OCI-LY7 (cell line): ENCODE results near the gene ZDHHC17. TPM values are rescaled to one million over a fixed set of nuclear protein-coding genes. Genes with fewer than 3 reads are reported as not detected.

Experiments
- BruUV-seq: library from RNA; stranded (reverse); fragments of 400-500 nt; replicated peaks from 2 replicates; lab custom pipeline; 2021; lab: Mats Ljungman, UMichigan
- CTCF ChIA-PET: fragments of 300-600 bp; sonication (Branson Sonifier 250); formaldehyde crosslinking; loops from one replicate; lab custom pipeline; 2022; ENCODE audit warnings: antibody characterized with exemption; ENCODE audit not compliant: unreplicated experiment; lab: Charles Lee
- POLR2A ChIA-PET: fragments of 300-600 bp; sonication (Branson Sonifier 250); formaldehyde crosslinking; loops from one replicate; lab custom pipeline; 2022; ENCODE audit warnings: antibody characterized with exemption; lab: Charles Lee
- DNase-seq: peaks from one replicate; pipeline ENCODE4 v3.0.0-alpha.2; 2015; ENCODE audit warnings: low spot score
- H2AFZ ChIP-seq: fragments of 200-600 bp; sonication (generic), shearing (Covaris generic); 2 replicates; pipeline ENCODE4 v1.6.1; 2014; ENCODE audit warnings: mild to moderate bottlenecking, antibody characterized with exemption, low read length, moderate library complexity
- H3K27ac ChIP-seq: fragments of 200-600 bp; sonication (generic); 2 replicates; pipeline ENCODE4 v1.5.1; 2014; ENCODE audit warnings: mixed run types, low read depth, mild to moderate bottlenecking, moderate library complexity, low read length, inconsistent platforms; ENCODE audit not compliant: poor library complexity, severe bottlenecking
- H3K36me3 ChIP-seq: fragments of 200-600 bp; sonication (generic); 2 replicates; pipeline ENCODE4 v1.6.1; 2014; ENCODE audit warnings: mild to moderate bottlenecking, antibody characterized with exemption, low read length, moderate library complexity, mixed read lengths; ENCODE audit not compliant: insufficient read depth
- H3K4me1 ChIP-seq: fragments of 200-600 bp; sonication (generic); 2 replicates; pipeline ENCODE4 v1.5.1; 2014; ENCODE audit warnings: mild to moderate bottlenecking, low read length; ENCODE audit not compliant: insufficient read depth, poor library complexity, severe bottlenecking
- H3K4me2 ChIP-seq: fragments of 200-600 bp; sonication (generic); 2 replicates; pipeline ENCODE4 v1.6.1; 2014; ENCODE audit warnings: mild to moderate bottlenecking, low read length
- H3K4me3 ChIP-seq: fragments of 200-600 bp; sonication (generic); 2 replicates; pipeline ENCODE4 v1.5.1; 2014; ENCODE audit warnings: mild to moderate bottlenecking, low read depth, low read length; ENCODE audit not compliant: poor library complexity, severe bottlenecking
- H3K79me2 ChIP-seq: fragments of 200-600 bp; sonication (generic); 2 replicates; pipeline ENCODE4 v1.6.1; 2016; ENCODE audit warnings: low read depth, mild to moderate bottlenecking, low read length, moderate library complexity, mixed read lengths; ENCODE audit not compliant: insufficient read depth
- H3K9me2 ChIP-seq: fragments of 200-600 bp; sonication (generic); 2 replicates; pipeline ENCODE4 v1.6.1; 2016; ENCODE audit warnings: mild to moderate bottlenecking, low read length, mixed read lengths; ENCODE audit not compliant: insufficient read depth
- H3K9me3 ChIP-seq: fragments of 200-600 bp; sonication (generic); 2 replicates; pipeline ENCODE4 v1.6.1; 2014; ENCODE audit warnings: mild to moderate bottlenecking, mixed run types, low read length, mixed read lengths
- H4K20me1 ChIP-seq: fragments of 200-600 bp; sonication (generic); 2 replicates; pipeline ENCODE4 v1.6.1; 2014; ENCODE audit warnings: mild to moderate bottlenecking, antibody characterized with exemption, low read length, moderate library complexity, mixed read lengths; ENCODE audit not compliant: insufficient read depth
- EZH2phosphoT487 ChIP-seq: fragments of 200-600 bp; sonication (generic); IDR thresholded peaks from 2 replicates; pipeline ENCODE4 v1.6.1; 2018; ENCODE audit warnings: low read depth, borderline replicate concordance, mild to moderate bottlenecking, mixed run types, antibody characterized with exemption, low read length, moderate library complexity, mixed read lengths
- intact Hi-C: fragments of 100-400 bp; cut with micrococcal nuclease; formaldehyde crosslinking; loops from one replicate; pipeline ENCODE4 v1.10.0; 2022; ENCODE audit not compliant: unreplicated experiment
- total RNA-seq, 2 experiments: library from RNA; depleted of rRNA in 1 of 2; stranded (reverse); fragments of >200 nt in 1 of 2; shearing (Covaris generic) in 1 of 2; gene quantifications; 2 replicates each; pipeline ENCODE4 v1.2.3, GENCODE V29; 2014 to 2022
- TF ChIP-seq, protein P1 (sequence below): fragments of 200-600 bp; sonication (generic); conservative IDR thresholded peaks from 2 replicates; pipeline ENCODE4 v1.5.1; 2014; ENCODE audit warnings: mild to moderate bottlenecking, antibody characterized with exemption, low read length, moderate library complexity, mixed read lengths

Gene ZDHHC17
- total RNA-seq, 2 experiments from 2014 or later: 24.0 to 32.8 TPM

DNA sequence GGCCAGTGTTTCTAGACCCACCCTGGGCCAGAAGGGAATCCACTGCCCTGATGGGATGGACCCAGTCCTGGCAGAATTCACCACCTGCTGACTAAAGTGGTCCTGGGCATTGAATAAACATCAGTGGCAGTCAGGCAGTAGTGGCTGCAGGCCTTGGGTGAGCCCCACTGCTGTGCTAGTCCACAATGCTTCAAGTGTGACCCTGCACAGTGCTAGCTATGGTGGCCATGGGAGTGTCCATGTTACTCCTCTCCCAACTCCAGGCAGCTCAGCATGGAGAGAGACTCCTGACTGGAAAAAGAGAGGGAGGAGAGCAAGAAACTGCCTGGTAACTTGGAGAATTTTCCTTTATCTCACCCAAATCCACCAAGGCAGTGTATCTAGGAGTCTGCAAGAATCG lies 132.4 kb downstream of the ZDHHC17 start:
- BruUV-seq: no TSS peak
- Histone ChIP-seq H3K27ac (no peak overlapping the region), H2AFZ (no peak overlapping the region), H3K9me2 (no peaks in the 10 kb centered on the region), H3K4me3 (no peak overlapping the region), H3K4me1 (no peaks in the 10 kb centered on the region), H4K20me1 (no peaks in the 10 kb centered on the region), H3K36me3 (no peaks in the 10 kb centered on the region), H3K79me2 (no peaks in the 10 kb centered on the region), H3K9me3 (no peaks in the 10 kb centered on the region), H3K4me2 (no peak overlapping the region)
- CTCF ChIA-PET: no interaction called here
- TF ChIP-seq, protein P1, sequence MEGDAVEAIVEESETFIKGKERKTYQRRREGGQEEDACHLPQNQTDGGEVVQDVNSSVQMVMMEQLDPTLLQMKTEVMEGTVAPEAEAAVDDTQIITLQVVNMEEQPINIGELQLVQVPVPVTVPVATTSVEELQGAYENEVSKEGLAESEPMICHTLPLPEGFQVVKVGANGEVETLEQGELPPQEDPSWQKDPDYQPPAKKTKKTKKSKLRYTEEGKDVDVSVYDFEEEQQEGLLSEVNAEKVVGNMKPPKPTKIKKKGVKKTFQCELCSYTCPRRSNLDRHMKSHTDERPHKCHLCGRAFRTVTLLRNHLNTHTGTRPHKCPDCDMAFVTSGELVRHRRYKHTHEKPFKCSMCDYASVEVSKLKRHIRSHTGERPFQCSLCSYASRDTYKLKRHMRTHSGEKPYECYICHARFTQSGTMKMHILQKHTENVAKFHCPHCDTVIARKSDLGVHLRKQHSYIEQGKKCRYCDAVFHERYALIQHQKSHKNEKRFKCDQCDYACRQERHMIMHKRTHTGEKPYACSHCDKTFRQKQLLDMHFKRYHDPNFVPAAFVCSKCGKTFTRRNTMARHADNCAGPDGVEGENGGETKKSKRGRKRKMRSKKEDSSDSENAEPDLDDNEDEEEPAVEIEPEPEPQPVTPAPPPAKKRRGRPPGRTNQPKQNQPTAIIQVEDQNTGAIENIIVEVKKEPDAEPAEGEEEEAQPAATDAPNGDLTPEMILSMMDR: no peak
- no peak for TF ChIP-seq EZH2phosphoT487
- intact Hi-C loops: no loop called here
- POLR2A ChIA-PET: no interaction called here
- no peak for DNase-seq

DNA sequence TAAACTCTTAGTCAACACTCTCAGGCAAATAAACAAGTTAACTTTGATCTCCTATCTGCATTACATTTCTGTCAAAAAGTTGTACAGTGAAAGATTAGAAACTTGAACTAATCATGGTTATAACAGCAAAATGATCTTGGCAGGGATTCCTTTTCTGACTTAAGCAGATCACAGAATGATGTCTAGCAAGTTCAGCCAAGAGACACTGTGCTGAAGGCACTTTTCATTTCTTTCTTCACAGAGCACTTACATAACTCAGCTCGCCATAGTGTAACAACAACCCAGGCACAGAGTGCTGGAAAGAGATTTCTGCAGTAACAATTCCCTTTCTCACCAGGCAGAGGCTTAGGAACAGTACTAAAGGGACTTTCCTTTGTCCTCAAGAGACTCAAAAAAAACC lies 134.5 kb downstream of the ZDHHC17 start:
- no peaks in the 10 kb centered on the region for H3K9me3 ChIP-seq
- ChIA-PET CTCF (no interaction called here), POLR2A (no interaction called here)
- no peaks in the 10 kb centered on the region for H3K79me2 ChIP-seq
- no TSS peak for BruUV-seq
- no peaks in the 10 kb centered on the region for H3K9me2 ChIP-seq
- no peak for DNase-seq
- no peak overlapping the region for H3K27ac ChIP-seq
- TF ChIP-seq, protein P1: no peak
- TF ChIP-seq EZH2phosphoT487: no peak
- intact Hi-C loops: no loop called here
- H3K4me1 ChIP-seq: no peaks in the 10 kb centered on the region
- H2AFZ ChIP-seq: no peak overlapping the region
- H3K4me2 ChIP-seq: no peak overlapping the region
- no peak overlapping the region for H3K4me3 ChIP-seq
- H4K20me1 ChIP-seq: no peaks in the 10 kb centered on the region
- no peaks in the 10 kb centered on the region for H3K36me3 ChIP-seq

DNA sequence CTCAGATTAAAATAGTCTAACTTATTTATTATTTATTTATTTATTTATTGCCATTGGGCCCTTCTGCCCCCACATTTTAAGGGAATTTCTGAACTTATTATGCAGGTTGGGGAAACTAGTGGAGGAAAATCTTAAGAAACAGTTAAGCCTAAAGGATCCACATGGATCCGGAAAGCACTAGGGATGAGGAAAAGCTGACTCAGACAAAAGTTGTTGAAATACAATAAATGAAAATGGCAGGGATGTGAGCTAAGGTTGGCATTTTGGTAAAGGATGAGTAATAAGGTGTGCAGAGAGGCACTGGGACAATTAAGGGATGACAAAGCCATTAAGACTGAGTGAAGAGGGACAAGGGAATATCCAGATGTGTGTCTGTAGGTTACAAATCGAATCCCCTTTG lies 135.6 kb downstream of the ZDHHC17 start:
- H3K4me2 ChIP-seq: no peak overlapping the region
- no peaks in the 10 kb centered on the region for H3K79me2 ChIP-seq
- BruUV-seq: no TSS peak
- H4K20me1 ChIP-seq: no peaks in the 10 kb centered on the region
- no peak overlapping the region for H2AFZ ChIP-seq
- no peak overlapping the region for H3K27ac ChIP-seq
- no peak for DNase-seq
- intact Hi-C loops: no loop called here
- H3K4me3 ChIP-seq: no peak overlapping the region
- no peaks in the 10 kb centered on the region for H3K4me1 ChIP-seq
- ChIA-PET CTCF (no interaction called here), POLR2A (no interaction called here)
- no peaks in the 10 kb centered on the region for H3K9me3 ChIP-seq
- no peaks in the 10 kb centered on the region for H3K36me3 ChIP-seq
- no peaks in the 10 kb centered on the region for H3K9me2 ChIP-seq
- TF ChIP-seq, protein P1: no peak
- TF ChIP-seq EZH2phosphoT487: no peak
